Measurements from ENCODE around the gene C6orf136. TPM values are rescaled to one million over a fixed set of nuclear protein-coding genes. Genes with fewer than 3 reads are reported as not detected.

The C6orf136 gene
- total and polyA plus RNA-seq, 7 donors = 21.8 to 60.2 (median 36.4) TPM

DNA sequence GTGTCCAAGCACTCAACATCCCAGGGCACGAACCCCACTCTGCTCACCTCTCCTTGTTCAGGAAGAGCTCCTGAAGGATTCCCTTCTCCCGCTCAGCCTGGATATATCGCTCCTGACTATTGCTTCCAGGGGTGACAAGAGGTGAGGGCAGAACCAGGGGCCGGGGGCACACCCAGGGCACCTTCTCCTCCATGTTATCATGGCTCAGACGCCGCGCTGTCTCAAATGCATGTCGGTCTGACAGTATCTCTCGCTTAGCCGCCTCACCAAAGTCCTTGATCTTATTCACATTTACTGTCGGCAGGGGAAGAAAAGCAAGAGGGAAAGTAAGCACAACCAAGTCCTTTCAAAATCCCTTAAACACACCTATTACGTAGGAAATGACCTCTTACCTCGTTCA lies 43.0 kb upstream of the C6orf136 start:
- peaks cover 26 to 90% of the 10 kb centered on the region in 2 donors for H3K36me3 ChIP-seq (ENCODE audit: insufficient read depth in 1 of 2, low read depth in 1 of 2)
- intact Hi-C loops (cut with DNase I) = loop anchor here in 1 of 2 donors (10.0 kb wide), 1 partner anchor 119 kb away; the partner anchor contains the start of gene HLA-E

DNA sequence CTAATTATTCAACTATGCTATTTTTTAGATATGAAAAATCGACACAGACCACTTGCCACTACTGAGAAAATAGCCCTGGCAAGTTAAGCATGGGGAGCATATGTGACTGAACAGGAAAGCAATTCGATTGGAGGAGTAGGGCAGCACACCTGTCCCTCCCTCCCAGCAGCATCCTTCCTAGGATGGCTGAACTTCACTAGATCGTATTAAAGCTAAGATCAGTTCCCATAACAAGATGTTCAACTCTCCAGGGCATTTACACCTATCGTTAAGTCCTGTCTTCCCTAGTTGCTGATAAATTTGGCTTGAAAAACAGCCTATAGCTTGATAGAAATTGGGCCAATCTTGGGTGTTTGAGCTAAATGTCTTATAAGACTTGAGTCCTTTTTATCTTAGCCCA lies 36.9 kb upstream of the C6orf136 start:
- TF ChIP-seq, protein P1, sequence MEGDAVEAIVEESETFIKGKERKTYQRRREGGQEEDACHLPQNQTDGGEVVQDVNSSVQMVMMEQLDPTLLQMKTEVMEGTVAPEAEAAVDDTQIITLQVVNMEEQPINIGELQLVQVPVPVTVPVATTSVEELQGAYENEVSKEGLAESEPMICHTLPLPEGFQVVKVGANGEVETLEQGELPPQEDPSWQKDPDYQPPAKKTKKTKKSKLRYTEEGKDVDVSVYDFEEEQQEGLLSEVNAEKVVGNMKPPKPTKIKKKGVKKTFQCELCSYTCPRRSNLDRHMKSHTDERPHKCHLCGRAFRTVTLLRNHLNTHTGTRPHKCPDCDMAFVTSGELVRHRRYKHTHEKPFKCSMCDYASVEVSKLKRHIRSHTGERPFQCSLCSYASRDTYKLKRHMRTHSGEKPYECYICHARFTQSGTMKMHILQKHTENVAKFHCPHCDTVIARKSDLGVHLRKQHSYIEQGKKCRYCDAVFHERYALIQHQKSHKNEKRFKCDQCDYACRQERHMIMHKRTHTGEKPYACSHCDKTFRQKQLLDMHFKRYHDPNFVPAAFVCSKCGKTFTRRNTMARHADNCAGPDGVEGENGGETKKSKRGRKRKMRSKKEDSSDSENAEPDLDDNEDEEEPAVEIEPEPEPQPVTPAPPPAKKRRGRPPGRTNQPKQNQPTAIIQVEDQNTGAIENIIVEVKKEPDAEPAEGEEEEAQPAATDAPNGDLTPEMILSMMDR (IDR thresholded peaks at IDR 0.05) = no peak
- intact Hi-C loops (cut with DNase I) = loop anchor here in 1 of 2 donors (5.0 kb wide), 1 partner anchor 33 kb away; no protein-coding TSS in a partner anchor
- no peaks in the 10 kb centered on the region for H3K27me3 ChIP-seq (ENCODE audit: insufficient read depth in 3 of 3, low read length in 2 of 3)
- no peak overlapping the region for H3K4me3 ChIP-seq
- H3K27ac ChIP-seq = no peak overlapping the region
- ATAC-seq (no peak), DNase-seq (no peak)
- no peaks in the 10 kb centered on the region for H3K9me3 ChIP-seq
- 75 to 79% (median 79%) methylated on average over 4 of the region's 4 CpGs for WGBS, 3 donors
- peaks cover 42% of the 10 kb centered on the region for H3K4me1 ChIP-seq
- peaks cover 14 to 47% of the 10 kb centered on the region in 2 donors for H3K36me3 ChIP-seq (ENCODE audit: insufficient read depth in 1 of 2, low read depth in 1 of 2)

More for the DNA sequence above, 43.0 kb upstream of the C6orf136 start:
- no peaks in the 10 kb centered on the region for H3K27me3 ChIP-seq (ENCODE audit: insufficient read depth in 3 of 3, low read length in 2 of 3)
- 94 to 97% (median 94%) methylated on average over 13 of the region's 13 CpGs for WGBS, 3 donors
- TF ChIP-seq, protein P1 (IDR thresholded peaks at IDR 0.05) = no peak
- DNase-seq (no peak), ATAC-seq (no peak)
- H3K4me1 ChIP-seq = no peaks in the 10 kb centered on the region
- H3K9me3 ChIP-seq = no peaks in the 10 kb centered on the region
- no peak overlapping the region for H3K4me3 ChIP-seq
- H3K27ac ChIP-seq = no peak overlapping the region

DNA sequence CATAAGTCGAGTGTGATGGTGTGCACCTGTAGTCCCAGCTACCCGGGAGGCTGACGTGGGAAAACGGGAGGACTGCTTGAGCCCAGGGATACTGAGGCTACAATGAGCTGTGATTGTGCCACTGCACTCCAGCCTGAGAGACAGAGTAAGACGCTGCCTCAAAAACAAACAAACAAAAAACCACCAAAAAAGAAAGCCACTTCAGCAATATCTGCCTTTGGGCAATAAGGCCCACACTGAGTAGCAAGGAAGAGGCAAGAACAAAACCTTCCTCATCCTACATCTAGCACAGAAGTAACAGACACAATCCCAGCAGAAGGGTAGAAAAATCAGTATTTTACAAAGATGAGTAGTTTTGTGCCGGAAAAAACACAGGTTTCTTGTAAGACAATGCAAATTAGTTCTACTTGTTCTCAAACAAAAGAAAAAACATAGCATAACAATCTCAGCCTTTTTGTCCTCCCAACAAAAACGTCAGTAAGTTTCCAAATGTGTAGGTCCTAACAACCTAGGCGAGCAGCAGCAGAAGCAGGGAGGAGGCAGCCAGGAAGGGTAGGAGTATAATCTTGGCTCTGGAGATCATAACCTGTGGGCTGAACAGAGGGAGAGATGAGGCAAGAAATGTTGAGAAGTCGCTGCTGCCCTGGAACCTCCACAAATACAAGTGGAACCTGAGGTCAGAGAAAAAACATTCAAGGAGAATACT lies 35.6 kb upstream of the C6orf136 start:
- ATAC-seq = no peak
- WGBS, 3 donors = 69 to 77% (median 74%) methylated on average over 9 of the region's 9 CpGs

DNA sequence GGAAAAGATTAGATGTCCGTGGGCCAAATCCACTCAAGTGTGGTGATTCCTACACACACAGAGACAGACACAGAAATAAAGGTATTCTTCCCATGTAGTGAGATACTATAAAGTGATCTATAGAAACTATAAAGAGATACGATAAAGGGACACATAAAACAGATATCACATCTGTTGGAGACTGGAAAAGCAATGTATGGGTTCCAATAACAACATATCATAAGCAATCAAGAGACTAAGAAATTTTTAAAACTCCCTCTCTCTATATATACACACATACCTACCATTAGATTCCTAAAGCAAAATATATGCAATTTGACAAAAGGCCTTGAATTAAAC lies 35.1 kb upstream of the C6orf136 start:
- intact Hi-C loops (cut with DNase I) = loop anchor here in 1 of 2 donors (5.0 kb wide), 1 partner anchor 35 kb away; no protein-coding TSS in a partner anchor
- no peak for ATAC-seq

More for the DNA sequence above, 35.6 kb upstream of the C6orf136 start:
- Histone ChIP-seq H3K36me3 (ENCODE audit: insufficient read depth in 1 of 2, low read depth in 1 of 2) (peaks cover 8 to 42% of the 10 kb centered on the region in 2 donors), H3K27ac (peak overlapping the region; percentile 11), H3K4me3 (no peak overlapping the region), H3K4me1 (peaks cover 42% of the 10 kb centered on the region), H3K27me3 (ENCODE audit: insufficient read depth in 3 of 3, low read length in 2 of 3) (no peaks in the 10 kb centered on the region), H3K9me3 (no peaks in the 10 kb centered on the region)
- TF ChIP-seq, protein P1 (IDR thresholded peaks at IDR 0.05) = no peak
- intact Hi-C loops (cut with DNase I) = loop anchor here in 1 of 2 donors (5.0 kb wide), 1 partner anchor 34 kb away; no protein-coding TSS in a partner anchor
- DNase-seq = no peak

More for the DNA sequence above, 35.1 kb upstream of the C6orf136 start:
- H3K27me3 ChIP-seq (ENCODE audit: insufficient read depth in 3 of 3, low read length in 2 of 3) = no peaks in the 10 kb centered on the region
- TF ChIP-seq, protein P1 (IDR thresholded peaks at IDR 0.05) = no peak
- WGBS, 3 donors = 62 to 69% (median 65%) methylated on average over 2 of the region's 2 CpGs
- no peak for DNase-seq
- no peaks in the 10 kb centered on the region for H3K9me3 ChIP-seq
- H3K27ac ChIP-seq = peak overlapping the region; percentile 99
- H3K4me3 ChIP-seq = no peak overlapping the region
- peaks cover 42% of the 10 kb centered on the region for H3K4me1 ChIP-seq
- peaks cover 4 to 42% of the 10 kb centered on the region in 2 donors for H3K36me3 ChIP-seq (ENCODE audit: insufficient read depth in 1 of 2, low read depth in 1 of 2)
